Measurements from ENCODE around the gene MFSD6L. TPM values are rescaled to one million over a fixed set of nuclear protein-coding genes. Genes with fewer than 3 reads are reported as not detected.

MFSD6L gene
- total and polyA plus RNA-seq, 2 of the 13 experiments (the other 11 are each of a cell fraction or from before 2014, with no cell fraction given), result not detected

DNA sequence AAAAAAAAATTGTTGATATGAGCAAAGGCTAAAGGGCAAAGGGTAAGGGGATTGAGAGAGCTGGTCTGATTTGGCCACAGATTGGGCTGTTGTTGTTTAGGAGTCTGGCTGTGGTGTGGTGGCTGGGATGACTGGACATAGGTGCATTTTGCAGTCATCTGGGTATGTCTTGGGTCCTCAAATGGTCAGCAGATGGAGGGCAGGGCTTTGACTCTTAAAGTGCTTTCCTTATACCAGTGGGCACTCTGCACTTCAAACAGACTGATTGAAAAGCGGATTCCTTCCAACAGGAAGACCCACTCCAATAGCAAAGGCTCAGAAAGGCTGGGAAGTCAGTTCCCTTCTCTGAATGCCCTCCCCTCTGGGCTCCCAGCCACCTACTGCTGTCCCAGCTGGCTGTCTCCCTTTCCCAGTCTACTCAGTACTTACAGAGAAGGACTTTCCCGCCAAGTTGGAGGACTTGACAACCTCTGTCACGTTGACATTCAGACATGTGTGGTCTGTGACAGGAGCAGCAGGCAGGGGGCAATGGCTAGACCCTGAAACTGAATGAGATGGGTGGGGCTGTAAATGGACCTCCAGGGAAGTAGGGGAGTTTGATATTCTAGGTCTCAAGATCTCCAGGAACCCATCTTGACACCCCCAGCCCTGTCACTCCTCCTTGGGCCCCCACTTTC lies 19.6 kb upstream of the MFSD6L start (continued):
- TF ChIP-seq, protein P1, sequence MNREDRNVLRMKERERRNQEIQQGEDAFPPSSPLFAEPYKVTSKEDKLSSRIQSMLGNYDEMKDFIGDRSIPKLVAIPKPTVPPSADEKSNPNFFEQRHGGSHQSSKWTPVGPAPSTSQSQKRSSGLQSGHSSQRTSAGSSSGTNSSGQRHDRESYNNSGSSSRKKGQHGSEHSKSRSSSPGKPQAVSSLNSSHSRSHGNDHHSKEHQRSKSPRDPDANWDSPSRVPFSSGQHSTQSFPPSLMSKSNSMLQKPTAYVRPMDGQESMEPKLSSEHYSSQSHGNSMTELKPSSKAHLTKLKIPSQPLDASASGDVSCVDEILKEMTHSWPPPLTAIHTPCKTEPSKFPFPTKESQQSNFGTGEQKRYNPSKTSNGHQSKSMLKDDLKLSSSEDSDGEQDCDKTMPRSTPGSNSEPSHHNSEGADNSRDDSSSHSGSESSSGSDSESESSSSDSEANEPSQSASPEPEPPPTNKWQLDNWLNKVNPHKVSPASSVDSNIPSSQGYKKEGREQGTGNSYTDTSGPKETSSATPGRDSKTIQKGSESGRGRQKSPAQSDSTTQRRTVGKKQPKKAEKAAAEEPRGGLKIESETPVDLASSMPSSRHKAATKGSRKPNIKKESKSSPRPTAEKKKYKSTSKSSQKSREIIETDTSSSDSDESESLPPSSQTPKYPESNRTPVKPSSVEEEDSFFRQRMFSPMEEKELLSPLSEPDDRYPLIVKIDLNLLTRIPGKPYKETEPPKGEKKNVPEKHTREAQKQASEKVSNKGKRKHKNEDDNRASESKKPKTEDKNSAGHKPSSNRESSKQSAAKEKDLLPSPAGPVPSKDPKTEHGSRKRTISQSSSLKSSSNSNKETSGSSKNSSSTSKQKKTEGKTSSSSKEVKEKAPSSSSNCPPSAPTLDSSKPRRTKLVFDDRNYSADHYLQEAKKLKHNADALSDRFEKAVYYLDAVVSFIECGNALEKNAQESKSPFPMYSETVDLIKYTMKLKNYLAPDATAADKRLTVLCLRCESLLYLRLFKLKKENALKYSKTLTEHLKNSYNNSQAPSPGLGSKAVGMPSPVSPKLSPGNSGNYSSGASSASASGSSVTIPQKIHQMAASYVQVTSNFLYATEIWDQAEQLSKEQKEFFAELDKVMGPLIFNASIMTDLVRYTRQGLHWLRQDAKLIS (CRISPR knock-in tag; IDR thresholded peaks at IDR 0.05), result no peak

DNA sequence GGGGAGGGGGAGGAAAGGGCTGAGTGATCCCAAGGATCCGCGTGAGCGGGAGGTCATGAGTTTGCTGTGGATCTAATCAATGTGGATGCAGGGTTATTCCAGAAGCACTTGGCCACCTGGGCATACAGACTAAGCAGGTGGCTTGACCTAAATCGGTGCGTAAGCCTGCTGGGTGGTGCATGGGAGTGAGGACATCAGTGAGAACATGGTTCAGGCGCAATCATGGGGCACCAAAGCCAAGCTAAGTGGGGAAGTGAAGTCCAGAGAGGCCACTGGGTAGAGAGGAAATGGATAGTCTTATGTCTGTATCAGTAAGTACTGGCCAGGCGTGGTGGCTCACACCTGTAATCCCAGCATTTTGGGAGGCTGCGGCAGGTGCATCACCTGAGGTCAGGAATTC lies 18.9 kb upstream of the MFSD6L start:
- Histone ChIP-seq H3K9ac (ENCODE audit: insufficient read depth, low read depth, low read length) (no peak overlapping the region), H4K20me1 (ENCODE audit: insufficient read depth, low read length) (no peaks in the 10 kb centered on the region), H3K4me3 (replicated peaks in 1 of 3; ENCODE audit: insufficient read depth in 1 of 3, low read depth in 2 of 3, low read length in 3 of 3) (no peak overlapping the region), H3K9me3 (ENCODE audit: low read length) (no peaks in the 10 kb centered on the region), H3K27me3 (ENCODE audit: control insufficient read depth in 1 of 2, insufficient read depth in 2 of 2, low read length in 2 of 2) (no peaks in the 10 kb centered on the region; a peak in 3 of 5 replicates), H3K79me2 (ENCODE audit: insufficient read depth, low read length) (no peaks in the 10 kb centered on the region), H3K4me2 (ENCODE audit: low read depth, low read length) (no peak overlapping the region), H3K36me3 (replicated peaks in 1 of 2; ENCODE audit: control insufficient read depth in 1 of 2, insufficient read depth in 2 of 2, low read length in 2 of 2) (no peaks in the 10 kb centered on the region), H3K4me1 (ENCODE audit: insufficient read depth, low read length) (no peaks in the 10 kb centered on the region), H2AFZ (ENCODE audit: low read length) (no peak overlapping the region), H3K27ac (ENCODE audit: extremely low read length, insufficient read depth, low read length) (no peak overlapping the region)
- DNase-seq (ENCODE audit: low spot score) (no peak), ATAC-seq (no peak), FAIRE-seq (no peak)
- no TSS peak for BruUV-seq (replicated peaks)
- intact Hi-C loops (cut with micrococcal nuclease; ENCODE audit: unreplicated experiment), result no loop called here
- ChIA-PET CTCF (ENCODE audit: low intra/inter-chr PET ratio, low total read pairs) (no interaction called here), POLR2A (no interaction called here)
- in situ Hi-C loops (cut with HindIII; ENCODE audit: extremely low pct_ligation_motif_present, low pct_unique_long_range_greater_than_20kb), result no loop called here
- 27% methylated on average over 8 of the region's 8 CpGs for WGBS (ENCODE audit: low lambda C conversion rate)
- TF ChIP-seq, protein P2, sequence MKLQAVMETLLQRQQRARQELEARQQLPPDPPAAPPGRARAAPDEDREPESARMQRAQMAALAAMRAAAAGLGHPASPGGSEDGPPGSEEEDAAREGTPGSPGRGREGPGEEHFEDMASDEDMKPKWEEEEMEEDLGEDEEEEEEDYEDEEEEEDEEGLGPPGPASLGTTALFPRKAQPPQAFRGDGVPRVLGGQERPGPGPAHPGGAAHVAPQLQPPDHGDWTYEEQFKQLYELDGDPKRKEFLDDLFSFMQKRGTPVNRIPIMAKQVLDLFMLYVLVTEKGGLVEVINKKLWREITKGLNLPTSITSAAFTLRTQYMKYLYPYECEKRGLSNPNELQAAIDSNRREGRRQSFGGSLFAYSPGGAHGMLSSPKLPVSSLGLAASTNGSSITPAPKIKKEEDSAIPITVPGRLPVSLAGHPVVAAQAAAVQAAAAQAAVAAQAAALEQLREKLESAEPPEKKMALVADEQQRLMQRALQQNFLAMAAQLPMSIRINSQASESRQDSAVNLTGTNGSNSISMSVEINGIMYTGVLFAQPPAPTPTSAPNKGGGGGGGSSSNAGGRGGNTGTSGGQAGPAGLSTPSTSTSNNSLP (IDR thresholded peaks at IDR 0.05; ENCODE audit: low read depth, low read length), result no peak
- no peak for TF ChIP-seq SP4 (CRISPR knock-in tag; IDR thresholded peaks at IDR 0.05)
- no peak for TF ChIP-seq ZKSCAN5 (CRISPR knock-in tag; IDR thresholded peaks at IDR 0.05)
- TF ChIP-seq ZGPAT (CRISPR knock-in tag; IDR thresholded peaks at IDR 0.05), result no peak
- TF ChIP-seq ADNP (CRISPR knock-in tag; IDR thresholded peaks at IDR 0.05), result no peak
- no peak for TF ChIP-seq KAT7 (CRISPR knock-in tag; IDR thresholded peaks at IDR 0.05; ENCODE audit: borderline replicate concordance)
- TF ChIP-seq PPARG (CRISPR knock-in tag; conservative IDR thresholded peaks at IDR 0.05), result no peak
- TF ChIP-seq, protein P3, sequence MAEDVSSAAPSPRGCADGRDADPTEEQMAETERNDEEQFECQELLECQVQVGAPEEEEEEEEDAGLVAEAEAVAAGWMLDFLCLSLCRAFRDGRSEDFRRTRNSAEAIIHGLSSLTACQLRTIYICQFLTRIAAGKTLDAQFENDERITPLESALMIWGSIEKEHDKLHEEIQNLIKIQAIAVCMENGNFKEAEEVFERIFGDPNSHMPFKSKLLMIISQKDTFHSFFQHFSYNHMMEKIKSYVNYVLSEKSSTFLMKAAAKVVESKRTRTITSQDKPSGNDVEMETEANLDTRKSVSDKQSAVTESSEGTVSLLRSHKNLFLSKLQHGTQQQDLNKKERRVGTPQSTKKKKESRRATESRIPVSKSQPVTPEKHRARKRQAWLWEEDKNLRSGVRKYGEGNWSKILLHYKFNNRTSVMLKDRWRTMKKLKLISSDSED (CRISPR knock-in tag; IDR thresholded peaks at IDR 0.05), result no peak
- no peak for TF ChIP-seq CREB1 (IDR thresholded peaks at IDR 0.05)
- no peak for TF ChIP-seq CREB1 (CRISPR knock-in tag; IDR thresholded peaks at IDR 0.05)
- no peak for TF ChIP-seq ZNF563 (CRISPR knock-in tag; IDR thresholded peaks at IDR 0.05)
- no peak for TF ChIP-seq MIER3 (CRISPR knock-in tag; IDR thresholded peaks at IDR 0.05; ENCODE audit: borderline replicate concordance)
- TF ChIP-seq SKI (IDR thresholded peaks at IDR 0.05; ENCODE audit: partially characterized antibody), result no peak
